Fibroblast of lung (primary cell): ENCODE data around the gene SLC25A18.

Experiments used
- CTCF ChIP-seq, 2 donors: IDR thresholded peaks in 1 of 2; conservative IDR thresholded peaks in 1 of 2; 1 replicate in 1 of 2; 2 replicates in 1 of 2; pipeline ENCODE4 v1.5.1; 2011 to 2012; ENCODE audit warnings: low read length in 2 of 2, control low read depth in 1 of 2, inconsistent platforms in 1 of 2, low read depth in 1 of 2, mild to moderate bottlenecking in 1 of 2
- EZH2 ChIP-seq: IDR thresholded peaks from 2 replicates; pipeline ENCODE4 v1.5.1; 2012; ENCODE audit warnings: low read length, control low read depth, mild to moderate bottlenecking; ENCODE audit errors: missing control alignments

- no peak for TF ChIP-seq CTCF (conservative IDR thresholded peaks at IDR 0.05 in 1 of 2, IDR thresholded peaks at IDR 0.05 in 1 of 2; ENCODE audit: low read depth in 1 of 2, low read length in 2 of 2)
- TF ChIP-seq EZH2, result no peak
These were observed 48.8 kb downstream of the SLC25A18 start for GRCh38 chr22:17612057-17612456.
